ENCODE data around the gene UACA. TPM values are rescaled to one million over a fixed set of nuclear protein-coding genes. Genes with fewer than 3 reads are reported as not detected.
A peak's percentile ranks its signal among the peaks of the same experiment; 100 is the strongest.

UACA gene
- total RNA-seq, 4 donors from 2014 or later, result 101 to 192 (median 127) TPM

GRCh38 chr15:70761046-70761445 is 2.3 kb downstream of the UACA start:
- Histone ChIP-seq H3K36me3 (no peaks in the 10 kb centered on the region), H3K4me1 (peaks cover 50 to 78% of the 10 kb centered on the region in 2 donors), H3K27ac (peak overlapping the region; percentile 95 to 99 (median 98)), H3K27me3 (no peaks in the 10 kb centered on the region), H3K9me3 (no peaks in the 10 kb centered on the region), H3K4me3 (peak overlapping the region; percentile 85 to 96 (median 92))
- no peak for ATAC-seq
- intact Hi-C loops (cut with DNase I; ENCODE audit: low total_unique reads), result loop anchor here (5.0 kb wide), 2 partner anchors 34 to 969 kb away; no protein-coding TSS in a partner anchor
- no peak for DNase-seq
- no peak for TF ChIP-seq POLR2A (IDR thresholded peaks at IDR 0.05)
- TF ChIP-seq CTCF (IDR thresholded peaks at IDR 0.05 in 4 of 5, conservative IDR thresholded peaks at IDR 0.05 in 1 of 5), result no peak
- in situ Hi-C loops (cut with MboI; ENCODE audit: low sequenced_read_pairs in 4 of 4), result loop anchor here in 1 of 4 donors (10.0 kb wide), 1 partner anchor 56 kb away; no protein-coding TSS in a partner anchor

GRCh38 chr15:70758790-70759462 is 4.4 kb downstream of the UACA start:
- in situ Hi-C loops (cut with MboI; ENCODE audit: low sequenced_read_pairs in 4 of 4) (no loop called here), intact Hi-C loops (cut with DNase I; ENCODE audit: low total_unique reads) (no loop called here)
- DNase-seq, result peak in 1 of 2 donors; percentile 62
- Histone ChIP-seq H3K27me3 (no peaks in the 10 kb centered on the region), H3K4me3 (no peak overlapping the region), H3K36me3 (no peaks in the 10 kb centered on the region), H3K27ac (peak overlapping the region; percentile 38 to 99 (median 97)), H3K9me3 (no peaks in the 10 kb centered on the region), H3K4me1 (peaks cover 37 to 73% of the 10 kb centered on the region in 2 donors)
- TF ChIP-seq POLR2A (IDR thresholded peaks at IDR 0.05) (no peak), CTCF (IDR thresholded peaks at IDR 0.05 in 4 of 5, conservative IDR thresholded peaks at IDR 0.05 in 1 of 5) (no peak)
- no peak for ATAC-seq

- Histone ChIP-seq H3K27ac (peak overlapping the region in 3 of 4 donors; percentile 95 to 99 (median 99)), H3K27me3 (no peaks in the 10 kb centered on the region), H3K4me1 (peaks cover 48 to 85% of the 10 kb centered on the region in 2 donors), H3K4me3 (no peak overlapping the region), H3K36me3 (no peaks in the 10 kb centered on the region), H3K9me3 (no peaks in the 10 kb centered on the region)
- no peak for DNase-seq
- TF ChIP-seq CTCF (IDR thresholded peaks at IDR 0.05 in 4 of 5, conservative IDR thresholded peaks at IDR 0.05 in 1 of 5), result no peak
- no peak for TF ChIP-seq POLR2A (IDR thresholded peaks at IDR 0.05)
- intact Hi-C loops (cut with DNase I; ENCODE audit: low total_unique reads), result no loop called here
- in situ Hi-C loops (cut with MboI; ENCODE audit: low sequenced_read_pairs in 4 of 4), result no loop called here
- ATAC-seq, result no peak
Observed at GRCh38 chr15:70757627-70758026, 5.7 kb downstream of the UACA start.

GRCh38 chr15:70754862-70755261 is 8.5 kb downstream of the UACA start:
- no peak for DNase-seq
- no peak overlapping the region for H3K4me3 ChIP-seq
- H3K27ac ChIP-seq, result peak overlapping the region; percentile 17 to 95 (median 91)
- no peak for ATAC-seq
- no peaks in the 10 kb centered on the region for H3K27me3 ChIP-seq
- H3K36me3 ChIP-seq, result no peaks in the 10 kb centered on the region
- peaks cover 59 to 93% of the 10 kb centered on the region in 2 donors for H3K4me1 ChIP-seq
- in situ Hi-C loops (cut with MboI; ENCODE audit: low sequenced_read_pairs in 4 of 4) (no loop called here), intact Hi-C loops (cut with DNase I; ENCODE audit: low total_unique reads) (no loop called here)
- no peaks in the 10 kb centered on the region for H3K9me3 ChIP-seq
- TF ChIP-seq CTCF (IDR thresholded peaks at IDR 0.05 in 4 of 5, conservative IDR thresholded peaks at IDR 0.05 in 1 of 5) (no peak), POLR2A (IDR thresholded peaks at IDR 0.05) (no peak)
